Measurements from ENCODE around the gene WDHD1.
"Not testable (repeated sequence)": the region's sequence is repeated elsewhere in the genome, so short reads cannot be mapped to it uniquely, and the experiment has no call there.

The WDHD1 gene

GRCh38 chr14:54908190-54908589 is 118.7 kb downstream of the WDHD1 start:
- no peak for DNase-seq (ENCODE audit: low spot score)

GRCh38 chr14:54906075-54906474 is 120.8 kb downstream of the WDHD1 start:
- no peak for DNase-seq (ENCODE audit: low spot score)

- DNase-seq (ENCODE audit: low spot score), result peak; percentile 92
These were observed 124.1 kb downstream of the WDHD1 start, which contains the start of gene GCH1 for GRCh38 chr14:54902521-54903420. Gene GCH1 (minus strand): TSS chr14:54902826. CDS start chr14:54902663, 163 bp downstream.

GRCh38 chr14:54902143-54902520 is 124.8 kb downstream of the WDHD1 start:
- DNase-seq (ENCODE audit: low spot score), result peak; percentile 78

- no peak for DNase-seq (ENCODE audit: low spot score)
These were observed 125.3 kb downstream of the WDHD1 start for GRCh38 chr14:54901380-54902142.

GRCh38 chr14:54899573-54899972 is 127.3 kb downstream of the WDHD1 start:
- no peak for DNase-seq (ENCODE audit: low spot score)

GRCh38 chr14:54897809-54898555 is 128.9 kb downstream of the WDHD1 start:
- DNase-seq (ENCODE audit: low spot score), result not testable (repeated sequence)

GRCh38 chr14:54895683-54896082 is 131.2 kb downstream of the WDHD1 start:
- no peak for DNase-seq (ENCODE audit: low spot score)

GRCh38 chr14:54894995-54895394 is 131.9 kb downstream of the WDHD1 start:
- no peak for DNase-seq (ENCODE audit: low spot score)

GRCh38 chr14:54893151-54893760 is 133.6 kb downstream of the WDHD1 start:
- DNase-seq (ENCODE audit: low spot score), result peak; percentile 54

- DNase-seq (ENCODE audit: low spot score), result no peak
These were observed 135.2 kb downstream of the WDHD1 start for GRCh38 chr14:54891471-54892245.

- no peak for DNase-seq (ENCODE audit: low spot score)
These were observed 136.1 kb downstream of the WDHD1 start for GRCh38 chr14:54890788-54891187.

GRCh38 chr14:54889919-54890318 is 137.0 kb downstream of the WDHD1 start:
- no peak for DNase-seq (ENCODE audit: low spot score)

Data from LoVo (cell line).